GM15510 (cell line): ENCODE measurements around the gene KRTAP4-4.

ENCODE experiments used
- POLR2A ChIP-seq: IDR thresholded peaks from 3 replicates; pipeline ENCODE4 v1.6.1; 2011; ENCODE audit warnings: borderline replicate concordance; ENCODE audit not compliant: insufficient read length; ENCODE audit errors: extremely low read depth

Gene KRTAP4-4

GRCh38 chr17:41167561-41167960, 7.0 kb upstream of the KRTAP4-4 start:
- TF ChIP-seq POLR2A = no peak

- no peak for TF ChIP-seq POLR2A
Measured at GRCh38 chr17:41163828-41164227, 3.3 kb upstream of the KRTAP4-4 start.

DNA sequence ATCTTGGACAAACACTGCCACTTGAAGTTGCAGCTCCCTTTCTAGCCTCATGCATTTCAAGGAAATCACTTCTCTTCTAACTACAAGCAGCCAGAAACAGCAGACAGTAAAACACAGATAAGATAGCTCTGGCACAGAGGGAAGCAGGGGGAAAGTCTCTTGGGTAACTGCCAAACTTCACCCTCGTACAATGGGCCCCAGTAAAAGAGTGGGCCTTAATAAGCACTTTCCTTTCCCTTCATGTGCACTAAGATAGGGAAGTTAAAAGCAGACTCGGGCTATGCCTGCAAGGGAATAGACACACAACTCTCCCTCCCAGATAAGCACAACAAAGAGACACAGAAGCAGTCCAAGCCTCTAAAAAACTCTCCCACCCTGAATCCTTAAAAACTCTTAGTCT, 6.7 kb downstream of the KRTAP4-4 start:
- no peak for TF ChIP-seq POLR2A

DNA sequence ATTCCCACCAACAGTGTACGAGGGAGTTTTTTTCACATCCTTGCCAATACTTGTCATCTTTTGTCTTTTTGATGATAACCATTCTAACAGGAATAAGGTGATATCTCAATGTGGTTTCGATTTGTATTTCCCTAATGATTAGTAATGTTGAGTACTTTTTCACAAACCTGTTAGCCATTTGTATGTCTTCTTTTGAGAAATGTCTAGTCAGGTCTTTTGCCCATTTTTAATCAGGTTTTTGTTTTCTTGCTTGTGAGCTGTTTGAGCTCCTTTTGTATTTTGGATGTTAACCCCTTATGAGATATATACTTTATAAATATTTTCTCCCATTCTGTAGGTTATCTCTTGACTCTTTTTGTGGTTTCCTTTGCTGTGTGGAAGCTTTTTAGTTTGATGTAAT, 9.0 kb downstream of the KRTAP4-4 start:
- no peak for TF ChIP-seq POLR2A

- TF ChIP-seq POLR2A = no peak
Measured at GRCh38 chr17:41150026-41150425, 10.5 kb downstream of the KRTAP4-4 start.

DNA sequence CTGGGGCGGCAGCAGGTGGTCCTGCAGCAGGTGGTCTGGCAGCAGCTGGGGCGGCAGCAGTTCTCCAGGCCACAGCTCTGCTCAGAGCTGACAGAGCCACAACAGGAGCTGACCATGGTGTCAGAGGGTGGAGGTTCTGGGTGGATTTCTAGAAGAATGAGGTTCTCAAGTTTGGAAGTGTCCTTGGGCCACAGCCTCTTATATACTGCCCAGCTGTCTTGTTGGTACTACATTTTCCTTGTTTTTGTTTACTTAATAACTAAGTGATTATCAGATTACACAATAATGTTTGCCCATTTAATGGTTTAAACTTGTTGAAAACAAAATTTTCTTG, 10.9 kb downstream of the KRTAP4-4 start, which contains the start of gene KRTAP4-5:
Gene KRTAP4-5 (minus strand): TSS at position 174 of the 334 bp plus-strand sequence. CDS start 58 bp downstream, at position 116.
- TF ChIP-seq POLR2A = no peak

DNA sequence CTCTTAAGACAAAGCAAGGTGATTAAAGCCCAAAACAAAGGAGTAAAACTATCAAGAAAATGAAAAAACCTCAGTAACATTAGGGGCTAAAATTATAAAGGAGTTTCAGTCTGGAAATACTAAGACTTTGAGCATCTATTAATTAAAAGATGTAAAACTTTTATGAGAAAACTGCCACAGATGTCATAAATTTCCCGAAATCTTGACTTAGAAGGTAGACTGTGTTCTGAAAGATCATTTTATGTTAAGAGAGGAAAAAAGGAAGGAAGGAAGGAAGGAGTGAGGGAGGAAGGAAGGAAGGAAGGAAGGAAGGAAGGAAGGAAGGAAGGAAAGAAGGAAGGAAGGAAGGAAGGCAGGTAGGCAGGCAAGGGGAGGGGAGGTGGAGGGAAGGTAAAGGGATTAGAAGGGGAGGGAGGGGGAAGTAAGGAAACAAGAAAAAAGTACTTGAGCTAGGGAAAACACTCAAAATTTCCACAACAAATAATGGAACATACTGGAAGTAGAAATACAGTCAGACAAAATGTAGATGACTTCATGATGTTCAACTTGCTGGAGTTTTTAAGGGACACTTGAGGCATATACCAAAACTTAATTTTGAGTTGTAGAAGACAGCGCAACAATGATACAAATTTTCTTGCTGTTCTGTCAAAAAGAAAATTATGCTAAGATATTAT, 12.9 kb downstream of the KRTAP4-4 start:
- no peak for TF ChIP-seq POLR2A

DNA sequence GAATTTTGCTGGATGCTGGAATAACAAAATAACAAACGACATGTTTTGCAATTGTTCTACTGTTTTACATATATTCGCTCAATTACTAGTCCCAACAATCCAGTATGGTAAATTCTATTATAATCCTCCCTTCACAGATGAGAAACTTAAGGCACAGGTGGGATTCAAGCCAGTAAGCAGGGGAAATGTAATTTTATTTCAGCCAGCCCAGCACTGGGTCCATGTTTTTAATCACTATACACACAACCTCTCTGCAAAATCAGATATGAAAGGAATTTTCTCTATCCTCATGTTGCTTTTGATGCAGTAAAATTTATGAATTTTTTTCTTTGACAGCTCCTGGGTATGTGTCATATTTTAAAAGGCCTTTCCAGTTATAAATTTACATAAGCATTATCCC, 15.3 kb downstream of the KRTAP4-4 start:
- no peak for TF ChIP-seq POLR2A

DNA sequence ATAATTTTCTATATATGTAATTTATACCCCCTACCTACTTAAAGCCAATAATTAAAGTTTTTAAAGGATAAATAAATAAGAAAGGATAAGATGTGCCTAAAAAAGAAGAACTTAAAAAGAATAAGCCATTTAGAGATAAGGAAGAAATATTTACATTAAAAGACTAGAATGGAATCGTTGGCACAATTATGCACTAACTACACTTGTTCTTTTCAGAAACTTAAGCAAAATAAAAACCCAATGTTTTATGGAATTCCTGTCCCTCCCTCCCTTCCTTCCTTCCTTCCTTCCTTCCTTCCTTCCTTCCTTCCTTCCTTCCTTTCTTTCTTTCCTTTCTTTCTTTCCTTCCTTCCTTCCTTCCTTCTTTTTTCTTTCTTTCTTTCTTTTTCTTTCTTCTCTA, 15.7 kb downstream of the KRTAP4-4 start:
- TF ChIP-seq POLR2A = no peak

DNA sequence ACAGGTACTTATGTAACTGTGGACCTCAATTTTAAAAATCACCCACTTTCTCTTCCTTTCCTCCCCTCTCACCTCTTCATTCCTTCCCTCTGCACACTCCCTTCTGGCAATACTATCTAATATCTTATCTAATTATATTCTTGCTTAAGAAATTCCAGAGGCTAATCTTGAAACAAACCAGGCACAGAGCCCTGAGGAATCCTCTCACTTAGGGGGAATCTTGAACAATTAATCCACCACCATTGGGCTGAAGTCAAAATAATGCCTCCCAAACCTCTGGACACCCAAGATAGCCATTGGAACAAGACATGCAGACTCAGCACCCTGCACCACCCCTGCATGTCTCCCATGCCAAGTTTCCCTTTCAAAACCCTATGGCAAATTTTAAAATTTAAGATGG, 19.2 kb downstream of the KRTAP4-4 start:
- no peak for TF ChIP-seq POLR2A

GRCh38 chr17:41140360-41141131, 20.0 kb downstream of the KRTAP4-4 start, which contains the start of gene KRTAP4-6:
Gene KRTAP4-6 (minus strand): TSS chr17:41140544. CDS start chr17:41140487, 57 bp downstream.
- no peak for TF ChIP-seq POLR2A

- no peak for TF ChIP-seq POLR2A
Measured at GRCh38 chr17:41133880-41134735, 26.4 kb downstream of the KRTAP4-4 start.

- TF ChIP-seq POLR2A = no peak
Measured at GRCh38 chr17:41131979-41132378, 28.6 kb downstream of the KRTAP4-4 start.

DNA sequence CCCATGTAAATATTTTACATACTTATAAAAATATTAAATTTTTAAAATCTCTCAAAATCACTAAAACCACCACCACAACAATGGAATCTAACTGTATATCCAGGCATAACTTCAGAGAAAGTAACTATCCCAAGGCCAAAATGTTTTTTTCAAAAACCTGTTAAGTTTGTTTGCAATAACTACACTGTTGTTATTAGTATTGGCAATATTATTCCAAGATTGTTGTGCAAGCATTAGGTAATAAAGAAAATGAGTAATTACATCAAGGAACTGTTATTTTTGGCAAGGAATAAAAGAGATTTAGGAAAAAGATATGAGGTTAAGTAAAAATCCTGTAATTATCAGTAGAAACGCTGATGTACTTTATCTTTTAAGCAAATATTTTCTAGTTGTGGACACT, 33.2 kb downstream of the KRTAP4-4 start:
- TF ChIP-seq POLR2A = no peak

DNA sequence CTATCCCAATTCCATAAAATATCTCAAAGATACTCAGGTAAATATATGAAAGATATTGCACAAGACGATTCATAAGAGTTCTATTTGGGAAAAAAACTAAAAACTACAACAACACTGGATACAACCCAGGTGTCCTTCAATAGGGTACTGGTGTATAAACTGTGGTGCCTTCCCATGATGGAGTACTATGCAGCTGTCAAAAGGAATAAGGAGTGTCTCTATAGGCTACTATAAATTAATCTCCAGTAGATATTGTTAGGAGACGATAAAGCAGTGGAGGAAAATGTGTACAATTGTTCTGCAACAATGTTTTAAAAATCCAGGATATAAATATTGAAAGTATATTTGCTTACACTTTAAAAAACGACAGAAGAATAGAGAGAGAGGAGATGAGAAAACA, 34.1 kb downstream of the KRTAP4-4 start:
- TF ChIP-seq POLR2A = no peak
